ENCODE results near the gene SORCS2. TPM values are rescaled to one million over a fixed set of nuclear protein-coding genes. Genes with fewer than 3 reads are reported as not detected.

Gene SORCS2
- total and polyA plus RNA-seq, 2 experiments from 2014 or later, result 0.38 to 1.4 TPM

GRCh38 chr4:7691061-7691460, 498.7 kb downstream of the SORCS2 start:
- 55 to 61% methylated on average over 6 of the region's 6 CpGs for WGBS, 2 experiments (ENCODE audit: low coverage in 1 of 2, low lambda C conversion rate in 2 of 2, missing lambda C conversion rate in 2 of 2)
- H3F3A ChIP-seq (ENCODE audit: insufficient read depth), result no peaks in the 10 kb centered on the region
- H4K20me1 ChIP-seq (ENCODE audit: insufficient read depth), result no peaks in the 10 kb centered on the region
- no peaks in the 10 kb centered on the region for H3K9me3 ChIP-seq (ENCODE audit: low read depth)
- H3K79me2 ChIP-seq (ENCODE audit: insufficient read depth), result no peaks in the 10 kb centered on the region
- DNase-seq, result no peak
- H3K9me2 ChIP-seq (ENCODE audit: insufficient read depth), result no peaks in the 10 kb centered on the region
- no peak overlapping the region for H2AFZ ChIP-seq
- no peak for TF ChIP-seq EZH2phosphoT487 (IDR thresholded peaks at IDR 0.05; ENCODE audit: insufficient read depth, low read depth)
- TF ChIP-seq EZH2 (IDR thresholded peaks at IDR 0.05; ENCODE audit: insufficient read depth, poor library complexity, severe bottlenecking), result no peak
- no peaks in the 10 kb centered on the region for H3K36me3 ChIP-seq (ENCODE audit: low read depth)
- no peak overlapping the region for H3K27ac ChIP-seq
- H3K4me2 ChIP-seq (ENCODE audit: unreplicated experiment), result no peak overlapping the region
- no peaks in the 10 kb centered on the region for H3K4me1 ChIP-seq (ENCODE audit: insufficient read depth)
- in situ Hi-C loops (cut with MboI), result no loop called here
- no peak overlapping the region for H3K9ac ChIP-seq
- peaks cover 15% of the 10 kb centered on the region for H3K27me3 ChIP-seq (replicated peaks; ENCODE audit: insufficient read depth)
- H3K4me3 ChIP-seq, result no peak overlapping the region

DNA sequence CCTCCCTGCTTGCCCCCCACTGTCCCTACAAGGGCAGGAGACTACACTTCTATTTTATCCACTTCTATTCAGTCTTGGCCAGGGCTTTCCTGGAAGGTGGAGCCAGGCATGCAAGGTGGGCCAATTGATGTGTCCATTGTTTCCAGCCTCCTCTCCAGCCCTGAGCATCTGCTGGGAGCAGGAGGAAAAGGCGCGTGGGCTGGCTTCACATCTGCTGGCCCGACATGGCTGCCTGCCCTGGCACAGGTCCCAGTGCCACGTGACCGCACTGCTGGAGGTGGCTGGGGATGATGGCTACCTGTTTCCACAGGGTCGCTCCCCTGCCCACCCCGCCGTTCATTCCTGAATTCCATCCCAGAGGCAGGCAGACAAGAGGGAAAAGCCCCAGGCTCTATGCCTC, 499.6 kb downstream of the SORCS2 start:
- in situ Hi-C loops (cut with MboI), result no loop called here

GRCh38 chr4:7692451-7693236, 500.3 kb downstream of the SORCS2 start:
- no peak overlapping the region for H2AFZ ChIP-seq
- 71 to 76% methylated on average over 16 to 18 of the region's 18 CpGs for WGBS, 2 experiments (ENCODE audit: low coverage in 1 of 2, low lambda C conversion rate in 2 of 2, missing lambda C conversion rate in 2 of 2)
- TF ChIP-seq EZH2 (IDR thresholded peaks at IDR 0.05; ENCODE audit: insufficient read depth, poor library complexity, severe bottlenecking), result no peak
- TF ChIP-seq EZH2phosphoT487 (IDR thresholded peaks at IDR 0.05; ENCODE audit: insufficient read depth, low read depth), result no peak
- H3K79me2 ChIP-seq (ENCODE audit: insufficient read depth), result no peaks in the 10 kb centered on the region
- no peaks in the 10 kb centered on the region for H3K9me3 ChIP-seq (ENCODE audit: low read depth)
- H4K20me1 ChIP-seq (ENCODE audit: insufficient read depth), result no peaks in the 10 kb centered on the region
- no peaks in the 10 kb centered on the region for H3K9me2 ChIP-seq (ENCODE audit: insufficient read depth)
- no peak overlapping the region for H3K9ac ChIP-seq
- H3K36me3 ChIP-seq (ENCODE audit: low read depth), result no peaks in the 10 kb centered on the region
- no peak overlapping the region for H3K4me3 ChIP-seq
- no peak overlapping the region for H3K27ac ChIP-seq
- H3F3A ChIP-seq (ENCODE audit: insufficient read depth), result no peaks in the 10 kb centered on the region
- peaks cover 12% of the 10 kb centered on the region for H3K27me3 ChIP-seq (replicated peaks; ENCODE audit: insufficient read depth)
- in situ Hi-C loops (cut with MboI), result no loop called here
- H3K4me1 ChIP-seq (ENCODE audit: insufficient read depth), result no peaks in the 10 kb centered on the region
- no peak overlapping the region for H3K4me2 ChIP-seq (ENCODE audit: unreplicated experiment)
- no peak for DNase-seq

More for the DNA sequence above, 499.6 kb downstream of the SORCS2 start:
- no peak for TF ChIP-seq EZH2 (IDR thresholded peaks at IDR 0.05; ENCODE audit: insufficient read depth, poor library complexity, severe bottlenecking)
- H3K4me1 ChIP-seq (ENCODE audit: insufficient read depth), result no peaks in the 10 kb centered on the region
- WGBS, 2 experiments (ENCODE audit: low coverage in 1 of 2, low lambda C conversion rate in 2 of 2, missing lambda C conversion rate in 2 of 2), result 63 to 73% methylated on average over 8 of the region's 8 CpGs
- H3F3A ChIP-seq (ENCODE audit: insufficient read depth), result no peaks in the 10 kb centered on the region
- DNase-seq, result peak; percentile 22
- H3K9me2 ChIP-seq (ENCODE audit: insufficient read depth), result no peaks in the 10 kb centered on the region
- H3K36me3 ChIP-seq (ENCODE audit: low read depth), result no peaks in the 10 kb centered on the region
- peaks cover 15% of the 10 kb centered on the region for H3K27me3 ChIP-seq (replicated peaks; ENCODE audit: insufficient read depth)
- H4K20me1 ChIP-seq (ENCODE audit: insufficient read depth), result no peaks in the 10 kb centered on the region
- no peak overlapping the region for H3K9ac ChIP-seq
- H3K4me3 ChIP-seq, result no peak overlapping the region
- no peak overlapping the region for H2AFZ ChIP-seq
- no peaks in the 10 kb centered on the region for H3K79me2 ChIP-seq (ENCODE audit: insufficient read depth)
- H3K27ac ChIP-seq, result no peak overlapping the region
- H3K4me2 ChIP-seq (ENCODE audit: unreplicated experiment), result no peak overlapping the region
- H3K9me3 ChIP-seq (ENCODE audit: low read depth), result no peaks in the 10 kb centered on the region

DNA sequence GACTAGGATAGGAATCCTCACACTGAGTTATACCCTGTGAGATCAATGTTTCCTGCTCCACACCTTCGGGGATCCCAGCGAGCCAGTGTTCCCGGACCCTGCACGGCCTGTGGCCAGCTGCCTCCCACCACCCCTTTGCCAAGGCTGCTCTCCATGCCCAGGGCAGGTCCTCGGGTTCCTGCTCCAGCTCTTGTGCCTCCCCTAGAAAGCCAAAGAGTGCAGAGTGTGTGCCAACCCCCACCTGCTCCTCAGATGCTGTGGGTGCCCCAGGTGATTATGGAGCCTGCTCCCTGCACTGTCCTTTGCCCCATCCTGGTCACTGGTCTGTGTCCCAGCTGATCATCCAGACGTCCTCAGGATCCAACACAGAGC, 500.9 kb downstream of the SORCS2 start:
- Histone ChIP-seq H3K4me3 (no peak overlapping the region), H3K27me3 (replicated peaks; ENCODE audit: insufficient read depth) (peaks cover 6% of the 10 kb centered on the region), H3K79me2 (ENCODE audit: insufficient read depth) (no peaks in the 10 kb centered on the region), H2AFZ (no peak overlapping the region), H3K4me1 (ENCODE audit: insufficient read depth) (no peaks in the 10 kb centered on the region), H3F3A (ENCODE audit: insufficient read depth) (0 out of 2 replicates have a peak, but pooled peaks cover 2% of the 10 kb centered on the region), H3K4me2 (ENCODE audit: unreplicated experiment) (no peak overlapping the region), H3K9me2 (ENCODE audit: insufficient read depth) (no peaks in the 10 kb centered on the region), H3K27ac (no peak overlapping the region), H4K20me1 (ENCODE audit: insufficient read depth) (no peaks in the 10 kb centered on the region), H3K9ac (no peak overlapping the region), H3K9me3 (ENCODE audit: low read depth) (no peaks in the 10 kb centered on the region), H3K36me3 (ENCODE audit: low read depth) (no peaks in the 10 kb centered on the region)
- TF ChIP-seq EZH2phosphoT487 (IDR thresholded peaks at IDR 0.05; ENCODE audit: insufficient read depth, low read depth) (no peak), EZH2 (IDR thresholded peaks at IDR 0.05; ENCODE audit: insufficient read depth, poor library complexity, severe bottlenecking) (no peak)
- 31 to 51% methylated on average over 6 of the region's 6 CpGs for WGBS, 2 experiments (ENCODE audit: low coverage in 1 of 2, low lambda C conversion rate in 2 of 2, missing lambda C conversion rate in 2 of 2)
- no peak for DNase-seq
- in situ Hi-C loops (cut with MboI), result no loop called here

Measured in GM23248 (cell line).